Ovary (tissue), 9 donors: ENCODE results near the gene CDCP1. TPM values are rescaled to one million over a fixed set of nuclear protein-coding genes. Genes with fewer than 3 reads are reported as not detected.

ENCODE experiments used
- DNase-seq, 5 donors: peaks; one replicate each; pipeline ENCODE4 v3.0.0-alpha.2; 2019 to 2020
- H3K27ac ChIP-seq, 2 donors: fragments of 200-600 bp; one replicate each; pipeline versions ENCODE4 v1.5.1 to v1.8.0; 2019 to 2022
- H3K27me3 ChIP-seq: fragments of 200-600 bp; one replicate; pipeline ENCODE4 v1.8.0; 2022
- H3K36me3 ChIP-seq: fragments of 200-600 bp; sonication (generic); one replicate; pipeline ENCODE4 v1.5.1; 2019
- H3K4me1 ChIP-seq: one replicate; pipeline ENCODE4 v1.8.1; 2013; ENCODE audit warnings: mild to moderate bottlenecking, moderate library complexity; ENCODE audit not compliant: insufficient read depth
- H3K4me3 ChIP-seq: fragments of 200-600 bp; sonication (generic); one replicate; pipeline ENCODE4 v1.5.1; 2017
- H3K9me3 ChIP-seq, 2 donors: fragments of 200-600 bp in 1 of 2; sonication (generic) in 1 of 2; one replicate each; pipeline versions ENCODE4 v1.5.1 to v1.8.1; 2013 to 2019; ENCODE audit warnings: mild to moderate bottlenecking in 1 of 2, moderate library complexity in 1 of 2
- EP300 ChIP-seq: sonication (generic); formaldehyde crosslinking; IDR thresholded peaks from one replicate; pipeline ENCODE4 v1.6.1; 2017; ENCODE audit warnings: antibody characterized with exemption
- POLR2A ChIP-seq: fragments of 450-650 bp; IDR thresholded peaks from one replicate; pipeline ENCODE4 v1.6.1; 2017; ENCODE audit warnings: antibody characterized with exemption, mild to moderate bottlenecking, moderate library complexity
- WGBS, 3 donors: extraction: QIAGEN DNeasy Blood & Tissue Kit in 1 of 3; methylation state at CpG; one replicate each; pipeline versions ENCODE4 v1.1.5 to v1.1.7; 2013 to 2017; 5-methylcytosine and 5-hydroxymethylcytosine counted together
- intact Hi-C, 4 donors: fragments of 100-400 bp; cut with DNase I; formaldehyde crosslinking; loops; one replicate each; pipeline versions ENCODE4 v1.11.0 to v1.15.1; 2022 to 2023
- polyA plus RNA-seq, 2 donors: library from polyadenylated mRNA; stranded (reverse); fragments of 200-250 nt in 1 of 2; fragments of 350-450 nt in 1 of 2; fragmentation: Illumina TruSeq in 1 of 2; extraction: RNeasy Lipid Tissue Mini Kit (QIAGEN cat#74804) in 1 of 2; gene quantifications; one replicate each; pipeline ENCODE4 v1.2.3, GENCODE V29; 2013 to 2014
- total RNA-seq, 7 donors: library from RNA; depleted of rRNA in 2 of 7; stranded (reverse); fragments of >200 nt in 2 of 7; fragmentation: NEBNext Ultra II Directional in 3 of 7; extraction: Animal tissue kit (Norgen Biotek cat#: 25700) in 3 of 7; gene quantifications; one replicate each; pipeline versions ENCODE4 v1.1.0 to v1.2.4, GENCODE V29; 2016 to 2023
- TF ChIP-seq, protein P1 (sequence below), 3 donors: fragments of 450-650 bp in 2 of 3; fragments of 200-600 bp in 1 of 3; IDR thresholded peaks; one replicate each; pipeline versions ENCODE4 v1.5.1 to v1.8.0; 2016 to 2022; ENCODE audit warnings: antibody characterized with exemption in 3 of 3, mild to moderate bottlenecking in 1 of 3
- donor health status: DM: no; HTN: no; CAD: no; lungs with moderate emphysema.
- donor health status: DM: no; HTN: no; CAD: no.
- donor health status: Bipolar disorder and iron deficiency.
- donor health status: DM: yes; HTN: yes; CAD: no.
- donor health status: DM: no; HTN: no; CAD: no.
- donor health status: DM: yes; HTN: yes; CAD: no.

The CDCP1 gene
- total and polyA plus RNA-seq, 9 donors = 0.12 to 14.4 (median 1.7) TPM

DNA sequence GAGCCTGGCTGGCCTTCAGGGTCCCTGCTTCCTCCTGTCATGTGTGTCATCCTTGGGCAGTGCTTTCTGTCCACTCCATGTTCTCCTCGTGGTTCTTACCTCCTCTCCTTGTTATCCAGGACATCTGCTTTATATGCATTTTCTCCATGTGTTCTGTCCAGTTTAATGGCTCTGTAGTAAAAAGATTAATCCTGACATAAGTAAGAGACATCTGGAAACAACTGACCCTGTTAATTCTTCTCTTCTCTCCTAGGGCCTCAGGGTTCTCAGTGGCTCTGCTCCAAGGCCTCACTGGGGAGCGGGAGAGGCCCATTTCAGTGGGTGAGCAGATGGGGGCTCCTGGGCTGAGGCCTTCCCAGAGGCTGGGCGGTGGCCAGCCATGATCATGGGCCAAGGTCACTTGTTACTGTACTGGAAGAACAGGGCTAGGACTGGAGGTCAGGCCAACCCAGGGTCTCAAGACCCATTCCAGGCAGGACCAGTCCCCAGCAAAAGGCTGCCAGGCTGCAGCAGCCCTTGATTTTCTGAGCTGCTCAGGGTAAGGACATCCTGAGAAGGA is 20.2 kb upstream of the CDCP1 start:
- 71 to 79% (median 77%) methylated on average over 3 of the region's 3 CpGs for WGBS, 3 donors
- H3K4me1 ChIP-seq = peaks cover 2% of the 10 kb centered on the region
- no peak overlapping the region for H3K4me3 ChIP-seq
- H3K27me3 ChIP-seq = no peaks in the 10 kb centered on the region
- H3K27ac ChIP-seq = no peak overlapping the region
- intact Hi-C loops = no loop called here
- no peaks in the 10 kb centered on the region for H3K9me3 ChIP-seq
- H3K36me3 ChIP-seq = no peaks in the 10 kb centered on the region
- no peak for TF ChIP-seq POLR2A
- TF ChIP-seq EP300 = no peak
- TF ChIP-seq, protein P1, sequence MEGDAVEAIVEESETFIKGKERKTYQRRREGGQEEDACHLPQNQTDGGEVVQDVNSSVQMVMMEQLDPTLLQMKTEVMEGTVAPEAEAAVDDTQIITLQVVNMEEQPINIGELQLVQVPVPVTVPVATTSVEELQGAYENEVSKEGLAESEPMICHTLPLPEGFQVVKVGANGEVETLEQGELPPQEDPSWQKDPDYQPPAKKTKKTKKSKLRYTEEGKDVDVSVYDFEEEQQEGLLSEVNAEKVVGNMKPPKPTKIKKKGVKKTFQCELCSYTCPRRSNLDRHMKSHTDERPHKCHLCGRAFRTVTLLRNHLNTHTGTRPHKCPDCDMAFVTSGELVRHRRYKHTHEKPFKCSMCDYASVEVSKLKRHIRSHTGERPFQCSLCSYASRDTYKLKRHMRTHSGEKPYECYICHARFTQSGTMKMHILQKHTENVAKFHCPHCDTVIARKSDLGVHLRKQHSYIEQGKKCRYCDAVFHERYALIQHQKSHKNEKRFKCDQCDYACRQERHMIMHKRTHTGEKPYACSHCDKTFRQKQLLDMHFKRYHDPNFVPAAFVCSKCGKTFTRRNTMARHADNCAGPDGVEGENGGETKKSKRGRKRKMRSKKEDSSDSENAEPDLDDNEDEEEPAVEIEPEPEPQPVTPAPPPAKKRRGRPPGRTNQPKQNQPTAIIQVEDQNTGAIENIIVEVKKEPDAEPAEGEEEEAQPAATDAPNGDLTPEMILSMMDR (IDR thresholded peaks at IDR 0.05) = no peak
- no peak for DNase-seq

DNA sequence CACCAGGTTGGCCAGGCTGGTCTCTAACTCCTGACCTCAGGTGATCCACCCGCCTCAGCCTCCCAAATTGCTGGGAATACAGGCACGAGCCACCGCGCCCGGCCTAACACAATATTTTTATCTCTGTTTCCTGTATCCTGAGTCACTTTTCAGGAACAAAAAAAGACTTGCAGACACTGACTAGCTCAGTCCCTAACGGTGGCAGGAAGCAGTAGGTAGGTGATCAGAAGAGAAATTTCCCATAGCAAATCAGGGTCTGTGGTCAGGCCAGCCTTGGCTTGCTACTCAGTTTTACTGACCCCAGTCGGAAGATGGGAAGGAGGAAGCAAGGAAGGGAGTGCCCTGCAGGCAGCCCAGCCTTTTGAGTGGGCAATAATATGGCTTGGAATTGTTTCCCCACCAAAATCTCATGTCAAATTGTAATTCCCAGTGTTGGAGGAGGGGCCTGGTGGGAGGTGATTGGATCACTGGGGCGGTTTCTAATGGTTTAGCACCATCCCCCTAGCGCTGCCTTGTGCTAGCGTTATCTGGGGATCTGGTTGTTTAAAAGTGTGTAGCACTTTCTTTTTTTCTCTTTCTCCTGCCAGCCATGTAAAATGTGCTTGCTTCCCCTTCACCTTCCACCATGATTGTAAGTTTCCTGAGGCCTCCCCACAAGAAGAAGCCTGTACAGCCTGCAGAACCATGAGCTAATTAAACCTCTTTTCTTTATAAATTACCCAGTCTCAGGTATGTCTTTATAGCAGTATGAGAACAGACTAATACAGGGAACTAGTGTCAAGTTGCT is 19.5 kb upstream of the CDCP1 start:
- WGBS, 3 donors = 87 to 97% (median 89%) methylated on average over 10 of the region's 10 CpGs
- intact Hi-C loops = no loop called here
- no peak for TF ChIP-seq EP300
- TF ChIP-seq, protein P1 (IDR thresholded peaks at IDR 0.05) = no peak
- no peak for TF ChIP-seq POLR2A
- Histone ChIP-seq H3K27ac (no peak overlapping the region), H3K4me1 (peaks cover 2% of the 10 kb centered on the region), H3K9me3 (no peaks in the 10 kb centered on the region), H3K4me3 (no peak overlapping the region), H3K36me3 (no peaks in the 10 kb centered on the region), H3K27me3 (no peaks in the 10 kb centered on the region)
- DNase-seq = no peak

DNA sequence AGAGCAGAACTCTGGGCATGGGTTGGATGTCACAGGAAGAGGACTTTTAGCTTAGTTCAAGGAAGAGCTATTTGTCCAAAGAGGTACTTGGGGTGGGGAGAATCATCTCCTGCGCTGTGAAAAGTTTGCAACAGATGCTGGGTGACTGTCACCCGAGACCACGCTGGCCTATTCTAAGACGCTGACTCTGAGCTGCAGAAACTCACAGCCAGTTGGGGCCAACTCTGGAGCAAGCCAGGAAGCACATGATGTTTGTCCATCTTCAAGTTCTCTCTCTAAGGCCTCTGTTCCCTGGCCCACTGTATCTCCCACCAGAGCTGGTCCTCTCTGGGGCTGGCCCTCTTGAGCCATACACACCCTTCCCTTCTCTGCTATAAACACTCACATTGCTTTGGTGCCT is 17.9 kb upstream of the CDCP1 start:
- Histone ChIP-seq H3K4me1 (peaks cover 2% of the 10 kb centered on the region), H3K9me3 (no peaks in the 10 kb centered on the region), H3K4me3 (no peak overlapping the region), H3K27ac (no peak overlapping the region), H3K36me3 (no peaks in the 10 kb centered on the region), H3K27me3 (no peaks in the 10 kb centered on the region)
- intact Hi-C loops = no loop called here
- DNase-seq = no peak
- WGBS, 3 donors = 92 to 98% (median 93%) methylated on average over 4 of the region's 4 CpGs
- no peak for TF ChIP-seq POLR2A
- TF ChIP-seq, protein P1 (IDR thresholded peaks at IDR 0.05) = no peak
- TF ChIP-seq EP300 = no peak

DNA sequence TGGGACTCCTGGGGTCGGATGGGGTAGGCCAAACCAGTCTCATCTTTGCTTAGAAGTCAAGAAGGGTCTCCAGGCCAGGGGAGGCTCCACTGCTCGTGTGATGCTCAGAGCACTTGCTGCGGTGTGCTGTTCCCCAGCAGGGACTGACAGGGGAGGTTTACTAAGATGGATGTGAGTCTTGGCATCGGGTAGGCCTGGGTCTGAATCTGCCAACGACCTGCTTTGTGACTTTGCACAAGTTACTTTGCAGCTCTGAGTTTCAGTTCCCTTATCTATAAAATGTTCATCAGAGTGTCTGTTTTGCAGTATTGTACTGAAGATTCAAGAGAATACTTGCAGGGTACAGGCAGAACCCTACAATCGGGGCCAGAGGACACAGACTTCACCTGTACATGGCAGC is 17.3 kb upstream of the CDCP1 start:
- H3K4me3 ChIP-seq = no peak overlapping the region
- 47 to 59% (median 49%) methylated on average over 6 of the region's 6 CpGs for WGBS, 3 donors

More for the DNA sequence above, 17.3 kb upstream of the CDCP1 start:
- peaks cover 2% of the 10 kb centered on the region for H3K4me1 ChIP-seq
- intact Hi-C loops = no loop called here
- no peak for DNase-seq
- no peak for TF ChIP-seq EP300
- no peak for TF ChIP-seq POLR2A
- TF ChIP-seq, protein P1 (IDR thresholded peaks at IDR 0.05) = no peak
- H3K27me3 ChIP-seq = no peaks in the 10 kb centered on the region
- H3K27ac ChIP-seq = no peak overlapping the region
- H3K36me3 ChIP-seq = no peaks in the 10 kb centered on the region
- no peaks in the 10 kb centered on the region for H3K9me3 ChIP-seq
